Esophagus squamous epithelium (tissue), 4 donors: Measurements from ENCODE around the gene SOX6.

Experiments used
- POLR2A ChIP-seq, 4 donors: fragments of 450-650 bp; IDR thresholded peaks; one replicate each; pipeline ENCODE4 v1.6.1; 2017; ENCODE audit warnings: antibody characterized with exemption in 4 of 4, mild to moderate bottlenecking in 4 of 4, moderate library complexity in 3 of 4
- TF ChIP-seq, protein P1 (sequence below), 6 experiments: fragments of 450-650 bp in 4 of 6; fragments of 200-600 bp in 2 of 6; sonication (generic) in 2 of 6; IDR thresholded peaks; one replicate each; pipeline ENCODE4 v1.5.1; 2016 to 2019; ENCODE audit warnings: antibody characterized with exemption in 6 of 6, mild to moderate bottlenecking in 4 of 6, moderate library complexity in 4 of 6

DNA sequence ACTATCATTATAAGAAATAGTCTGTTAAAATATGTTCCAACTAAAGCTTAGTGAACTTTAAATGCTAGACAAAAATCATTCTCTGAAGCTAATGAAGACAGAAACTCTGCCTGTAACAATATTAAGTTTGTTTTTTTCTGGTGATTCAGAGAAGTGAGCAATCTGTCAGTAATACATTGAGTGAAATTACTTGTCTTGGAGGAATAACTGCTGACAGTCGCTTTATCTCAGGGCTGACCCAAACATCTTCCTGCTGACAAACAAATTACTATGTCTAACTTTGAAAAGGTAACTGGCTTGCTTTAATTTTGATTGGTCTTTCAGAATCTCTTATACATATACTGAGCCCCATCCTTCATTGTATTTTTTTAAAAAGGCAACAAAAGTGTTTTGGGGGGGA lies 264.5 kb downstream of the SOX6 start:
- TF ChIP-seq, protein P1, sequence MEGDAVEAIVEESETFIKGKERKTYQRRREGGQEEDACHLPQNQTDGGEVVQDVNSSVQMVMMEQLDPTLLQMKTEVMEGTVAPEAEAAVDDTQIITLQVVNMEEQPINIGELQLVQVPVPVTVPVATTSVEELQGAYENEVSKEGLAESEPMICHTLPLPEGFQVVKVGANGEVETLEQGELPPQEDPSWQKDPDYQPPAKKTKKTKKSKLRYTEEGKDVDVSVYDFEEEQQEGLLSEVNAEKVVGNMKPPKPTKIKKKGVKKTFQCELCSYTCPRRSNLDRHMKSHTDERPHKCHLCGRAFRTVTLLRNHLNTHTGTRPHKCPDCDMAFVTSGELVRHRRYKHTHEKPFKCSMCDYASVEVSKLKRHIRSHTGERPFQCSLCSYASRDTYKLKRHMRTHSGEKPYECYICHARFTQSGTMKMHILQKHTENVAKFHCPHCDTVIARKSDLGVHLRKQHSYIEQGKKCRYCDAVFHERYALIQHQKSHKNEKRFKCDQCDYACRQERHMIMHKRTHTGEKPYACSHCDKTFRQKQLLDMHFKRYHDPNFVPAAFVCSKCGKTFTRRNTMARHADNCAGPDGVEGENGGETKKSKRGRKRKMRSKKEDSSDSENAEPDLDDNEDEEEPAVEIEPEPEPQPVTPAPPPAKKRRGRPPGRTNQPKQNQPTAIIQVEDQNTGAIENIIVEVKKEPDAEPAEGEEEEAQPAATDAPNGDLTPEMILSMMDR (IDR thresholded peaks at IDR 0.05): no peak
- no peak for TF ChIP-seq POLR2A (IDR thresholded peaks at IDR 0.05)
